HG02938 (cell line): ENCODE measurements around the gene WWC1.
"Not testable (repeated sequence)": the region's sequence is repeated elsewhere in the genome, so short reads cannot be mapped to it uniquely, and the experiment has no call there.

Source experiments
- ATAC-seq: cut with Tn5 transposase; IDR thresholded peaks from one replicate; pipeline ENCODE4 v1.9.1; 2021; ENCODE audit warnings: mild to moderate bottlenecking, moderate library complexity; ENCODE audit not compliant: unreplicated experiment

Gene WWC1

DNA sequence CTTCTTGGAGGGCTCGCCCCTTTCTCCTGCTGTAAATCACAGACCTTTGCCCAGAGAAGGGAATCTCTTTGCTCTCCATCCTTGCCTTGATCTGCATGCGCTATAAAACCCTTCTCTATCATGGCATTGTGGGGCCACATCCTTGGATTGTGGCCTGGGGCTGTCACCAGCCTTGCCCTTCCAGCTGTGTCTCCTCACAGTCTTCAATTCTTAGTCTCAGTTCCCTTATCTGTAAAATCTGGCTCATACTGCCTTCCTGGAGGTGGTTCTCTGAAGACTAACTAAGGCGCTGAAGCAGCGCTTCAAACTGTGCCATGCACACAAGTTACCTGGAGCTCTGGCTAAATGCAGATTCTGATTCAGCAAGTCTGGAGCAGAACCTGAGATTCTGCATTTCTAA, 141.5 kb downstream of the WWC1 start:
- no peak for ATAC-seq

GRCh38 chr5:168434001-168434400, 142.6 kb downstream of the WWC1 start:
- ATAC-seq: no peak

DNA sequence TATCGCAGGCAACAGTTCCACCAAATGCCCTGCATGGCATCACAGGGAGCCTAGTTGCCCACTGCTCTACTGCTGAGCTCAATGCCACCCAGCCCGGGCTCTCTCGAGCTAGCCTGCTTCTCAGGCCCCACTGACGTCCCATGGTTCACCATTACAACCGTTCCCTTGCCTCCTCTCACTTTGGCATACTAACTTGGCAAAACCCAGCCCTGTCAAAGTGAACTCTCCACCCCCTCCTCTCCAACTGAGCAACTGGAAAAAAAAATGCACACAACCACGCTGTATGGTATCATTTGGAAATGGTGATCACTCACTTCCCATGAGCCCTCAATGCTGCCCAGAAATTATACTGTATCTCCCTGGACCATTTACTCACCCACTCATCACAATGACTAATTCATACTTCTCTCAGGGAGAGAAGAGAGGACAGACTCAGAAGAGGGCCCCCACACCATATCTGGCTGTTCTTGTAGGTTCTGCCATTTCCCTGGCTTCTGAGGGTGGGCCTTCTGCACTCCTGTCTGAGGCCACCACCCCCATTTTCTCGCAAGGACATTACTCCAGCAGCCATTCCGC, 143.4 kb downstream of the WWC1 start:
- no peak for ATAC-seq

- not testable (repeated sequence) for ATAC-seq
Observed at GRCh38 chr5:168435340-168435739, 143.9 kb downstream of the WWC1 start.

DNA sequence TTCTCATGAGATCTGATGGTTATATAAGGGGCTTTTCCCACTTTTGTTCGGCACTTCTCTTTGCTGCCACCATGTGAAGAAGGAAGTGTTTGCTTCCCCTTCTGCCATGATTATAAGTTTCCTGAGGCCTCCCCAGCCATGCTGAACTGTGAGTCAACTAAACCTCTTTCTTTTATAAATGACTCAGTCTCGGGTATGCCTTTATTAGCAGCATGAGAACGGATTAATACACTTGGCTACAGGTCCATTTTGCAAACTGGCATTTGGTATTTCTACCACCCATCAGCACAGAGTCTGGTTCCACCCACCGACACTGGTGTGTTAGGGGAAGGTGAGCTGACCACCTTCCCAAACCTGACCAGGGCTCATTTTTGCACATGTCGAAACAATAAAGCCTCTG, 146.9 kb downstream of the WWC1 start:
- ATAC-seq: no peak

DNA sequence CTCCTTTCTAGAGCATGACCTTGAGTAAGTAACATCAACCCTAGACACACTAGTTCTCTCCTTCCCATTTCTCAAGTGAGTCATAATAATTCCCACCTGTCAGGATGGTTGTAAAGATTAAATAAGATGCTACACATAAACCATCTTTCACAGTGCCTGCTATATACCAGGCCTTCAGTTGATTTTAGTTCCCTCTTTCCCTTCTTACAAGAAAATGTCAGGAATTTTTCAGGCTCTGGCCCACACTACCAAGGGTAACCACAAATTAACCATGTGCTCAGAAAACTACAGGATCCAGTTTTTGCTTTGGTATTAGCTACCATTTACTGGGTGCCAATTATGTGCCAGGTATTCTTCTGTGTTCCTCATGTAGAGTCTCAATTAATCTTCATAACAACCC, 152.1 kb downstream of the WWC1 start:
- ATAC-seq: no peak

DNA sequence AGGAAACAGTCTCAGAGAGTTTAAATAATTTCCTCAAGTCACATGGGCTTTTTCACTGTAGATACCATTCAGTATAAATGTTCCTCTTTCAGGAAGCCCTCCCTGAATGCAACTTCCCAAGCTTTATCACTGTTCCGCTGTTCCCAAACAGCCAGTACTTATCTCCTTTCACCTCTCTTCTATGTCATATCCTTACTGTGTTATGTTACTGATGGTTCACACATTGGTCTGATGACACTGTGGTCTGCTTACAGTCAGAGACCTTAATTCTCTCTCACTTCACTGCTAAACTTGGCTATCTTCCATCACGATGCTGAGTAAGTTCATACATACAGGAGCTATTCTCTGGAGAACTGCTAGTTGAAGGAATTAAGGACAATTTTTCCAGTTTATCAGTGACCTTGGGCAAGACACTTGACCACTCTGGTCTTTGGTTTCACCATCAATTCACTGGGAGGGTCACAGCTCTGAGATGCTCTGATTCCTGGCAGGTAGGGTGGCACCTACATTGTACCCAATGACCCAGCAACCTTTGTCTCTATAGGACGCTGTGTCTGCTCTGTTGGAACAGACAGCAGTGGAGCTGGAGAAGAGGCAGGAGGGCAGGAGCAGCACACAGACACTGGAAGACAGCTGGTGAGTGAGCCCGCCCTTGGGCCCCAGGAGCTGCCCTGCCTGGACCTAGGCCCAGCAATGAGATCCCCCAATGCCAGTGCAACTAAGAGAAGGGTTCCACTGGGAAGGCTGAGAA, 152.7 kb downstream of the WWC1 start:
- no peak for ATAC-seq

GRCh38 chr5:168446983-168447619, 155.7 kb downstream of the WWC1 start:
- ATAC-seq: no peak

- ATAC-seq: no peak
Observed at GRCh38 chr5:168447808-168448207, 156.4 kb downstream of the WWC1 start.

DNA sequence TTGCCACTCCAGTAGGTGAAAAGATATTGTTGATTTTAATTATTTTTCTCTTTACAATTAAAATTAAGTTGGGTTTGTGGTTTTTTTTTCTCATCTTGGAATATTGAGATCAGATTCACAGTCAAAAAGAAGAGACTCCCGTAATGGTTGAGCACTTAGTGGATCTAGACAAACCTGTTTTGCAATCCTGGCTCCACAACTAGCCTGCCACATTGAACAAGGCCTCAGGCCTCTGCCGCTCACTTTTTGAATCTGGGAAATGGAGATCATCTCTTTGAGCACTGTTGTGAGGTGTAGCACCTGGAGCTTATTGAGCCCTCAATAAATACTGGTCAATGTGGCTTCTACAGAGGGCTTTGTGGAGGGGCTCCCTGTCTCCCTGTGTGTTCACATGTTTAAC, 157.7 kb downstream of the WWC1 start:
- no peak for ATAC-seq

GRCh38 chr5:168451565-168451964, 160.1 kb downstream of the WWC1 start:
- no peak for ATAC-seq

GRCh38 chr5:168455201-168455600, 163.8 kb downstream of the WWC1 start:
- no peak for ATAC-seq

DNA sequence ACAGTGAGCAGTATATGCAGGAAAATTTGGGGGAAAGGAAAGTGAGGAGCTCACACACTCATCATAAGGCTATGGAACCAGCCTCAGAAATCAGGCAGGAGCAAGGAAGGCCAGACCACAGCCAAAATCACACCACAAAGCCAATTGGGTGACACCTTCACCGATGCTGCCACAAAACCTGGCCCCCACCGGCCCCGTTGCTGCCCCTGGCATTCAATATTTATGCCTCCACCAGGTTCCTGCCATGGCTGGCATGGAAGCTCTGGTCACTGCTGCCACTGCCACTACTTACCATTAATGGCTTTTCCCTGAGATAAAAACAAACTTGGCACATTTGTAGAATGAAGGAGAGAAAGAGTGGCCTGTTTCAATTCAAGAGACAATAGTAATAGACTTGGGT, 166.1 kb downstream of the WWC1 start:
- ATAC-seq: no peak

- ATAC-seq: no peak
Observed at GRCh38 chr5:168460606-168461005, 169.2 kb downstream of the WWC1 start.

DNA sequence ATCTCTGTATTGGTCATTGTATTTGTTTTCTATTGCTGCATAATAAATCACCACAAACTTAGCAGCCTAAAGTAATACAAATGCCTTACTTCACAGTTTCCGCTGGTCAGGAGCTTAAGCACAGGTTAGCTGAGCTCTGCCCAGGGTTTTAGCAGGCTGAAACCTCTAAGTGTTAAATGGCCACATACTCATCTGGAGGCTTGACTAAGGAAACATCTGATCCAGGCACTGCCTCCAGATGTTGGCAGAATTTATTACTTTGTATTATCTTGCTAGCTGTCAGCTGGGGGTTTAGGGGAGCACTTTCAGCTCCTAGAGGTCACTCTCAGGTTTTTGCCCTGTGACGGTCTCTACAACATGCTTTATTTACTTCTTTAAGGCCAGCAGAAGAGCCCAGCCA, 171.6 kb downstream of the WWC1 start:
- no peak for ATAC-seq

- ATAC-seq: no peak
Observed at GRCh38 chr5:168464214-168464613, 172.8 kb downstream of the WWC1 start.

- no peak for ATAC-seq
Observed at GRCh38 chr5:168464641-168465040, 173.2 kb downstream of the WWC1 start.

- no peak for ATAC-seq
Observed at GRCh38 chr5:168467755-168468330, 176.4 kb downstream of the WWC1 start.

GRCh38 chr5:168468836-168469235, 177.4 kb downstream of the WWC1 start:
- ATAC-seq: no peak

DNA sequence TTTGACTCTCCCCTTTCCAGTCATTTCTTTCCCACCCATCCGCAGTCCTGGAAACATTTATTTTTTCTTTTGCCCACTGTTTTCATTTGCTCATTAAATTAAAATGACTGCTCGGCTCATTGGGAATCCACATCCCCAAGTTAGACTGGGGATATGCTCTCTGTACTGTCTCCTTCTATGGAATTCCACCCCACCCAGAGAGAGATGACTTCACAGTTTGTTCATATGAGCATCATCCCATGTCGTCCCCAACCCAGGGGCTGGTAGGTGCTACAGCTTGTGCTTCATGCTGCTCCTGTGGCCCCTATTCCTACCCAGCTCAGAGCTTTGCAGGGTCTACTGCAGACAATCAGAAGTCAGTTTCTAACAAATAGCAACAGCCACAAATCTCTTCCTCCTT, 178.4 kb downstream of the WWC1 start:
- ATAC-seq: no peak

DNA sequence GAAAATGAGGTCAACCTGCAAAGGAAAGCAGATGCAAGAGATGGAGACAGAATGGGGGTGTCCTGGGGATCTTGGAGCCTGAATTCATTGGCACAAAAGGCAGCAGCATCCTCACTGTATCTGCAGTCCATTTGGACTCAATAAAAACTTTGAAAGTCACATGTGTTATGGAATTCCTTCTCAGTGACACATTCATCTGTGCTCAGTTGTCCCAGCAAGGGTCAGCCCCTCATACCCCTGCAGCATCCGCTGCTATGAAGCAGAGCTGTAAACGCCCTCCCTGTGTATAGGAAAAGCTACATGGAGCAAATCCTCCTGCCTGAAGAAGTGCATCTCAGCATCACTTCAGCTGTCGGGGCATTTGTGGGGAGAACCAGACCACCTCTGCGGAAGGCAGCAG, 180.3 kb downstream of the WWC1 start:
- ATAC-seq: no peak

- no peak for ATAC-seq
Observed at GRCh38 chr5:168472329-168472728, 180.9 kb downstream of the WWC1 start.
